Medulla oblongata (tissue), 1 donor: ENCODE data around the gene IFT88.
A peak's percentile ranks its signal among the peaks of the same experiment; 100 is the strongest.

Experiments used
- DNase-seq: peaks from one replicate; pipeline ENCODE4 v3.0.0-alpha.2; 2015; ENCODE audit errors: extremely low spot score

IFT88 gene

GRCh38 chr13:20566898-20567874, at the start of gene IFT88:
IFT88 (plus strand) TSS chr13:20567157; CDS start chr13:20574386, 7,229 bp downstream.
- DNase-seq, result peak; percentile 91

- no peak for DNase-seq
Measured at GRCh38 chr13:20518660-20519100, 48.3 kb upstream of the IFT88 start.

DNA sequence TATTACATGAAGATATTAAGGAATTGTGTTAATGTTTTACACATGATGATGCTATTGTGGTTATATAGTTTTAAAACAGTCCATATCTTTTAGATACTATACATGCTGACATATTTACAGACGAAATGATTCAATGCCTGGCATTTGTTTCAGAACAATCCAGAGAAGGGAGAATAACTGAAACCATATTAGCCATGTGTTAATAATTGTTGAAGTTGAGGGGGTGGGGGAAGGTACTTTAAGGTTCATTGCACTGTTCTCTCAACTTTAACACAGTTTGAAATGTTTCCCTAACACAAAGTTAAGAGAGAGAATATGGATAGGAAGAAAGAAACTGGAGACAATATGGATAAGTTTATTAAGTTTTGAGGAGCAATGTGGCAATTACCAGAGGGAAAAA, 47.1 kb upstream of the IFT88 start:
- DNase-seq, result no peak

GRCh38 chr13:20521364-20522115, 45.4 kb upstream of the IFT88 start:
- DNase-seq, result no peak

GRCh38 chr13:20525144-20525600, 41.8 kb upstream of the IFT88 start:
- DNase-seq, result peak; percentile 57

DNA sequence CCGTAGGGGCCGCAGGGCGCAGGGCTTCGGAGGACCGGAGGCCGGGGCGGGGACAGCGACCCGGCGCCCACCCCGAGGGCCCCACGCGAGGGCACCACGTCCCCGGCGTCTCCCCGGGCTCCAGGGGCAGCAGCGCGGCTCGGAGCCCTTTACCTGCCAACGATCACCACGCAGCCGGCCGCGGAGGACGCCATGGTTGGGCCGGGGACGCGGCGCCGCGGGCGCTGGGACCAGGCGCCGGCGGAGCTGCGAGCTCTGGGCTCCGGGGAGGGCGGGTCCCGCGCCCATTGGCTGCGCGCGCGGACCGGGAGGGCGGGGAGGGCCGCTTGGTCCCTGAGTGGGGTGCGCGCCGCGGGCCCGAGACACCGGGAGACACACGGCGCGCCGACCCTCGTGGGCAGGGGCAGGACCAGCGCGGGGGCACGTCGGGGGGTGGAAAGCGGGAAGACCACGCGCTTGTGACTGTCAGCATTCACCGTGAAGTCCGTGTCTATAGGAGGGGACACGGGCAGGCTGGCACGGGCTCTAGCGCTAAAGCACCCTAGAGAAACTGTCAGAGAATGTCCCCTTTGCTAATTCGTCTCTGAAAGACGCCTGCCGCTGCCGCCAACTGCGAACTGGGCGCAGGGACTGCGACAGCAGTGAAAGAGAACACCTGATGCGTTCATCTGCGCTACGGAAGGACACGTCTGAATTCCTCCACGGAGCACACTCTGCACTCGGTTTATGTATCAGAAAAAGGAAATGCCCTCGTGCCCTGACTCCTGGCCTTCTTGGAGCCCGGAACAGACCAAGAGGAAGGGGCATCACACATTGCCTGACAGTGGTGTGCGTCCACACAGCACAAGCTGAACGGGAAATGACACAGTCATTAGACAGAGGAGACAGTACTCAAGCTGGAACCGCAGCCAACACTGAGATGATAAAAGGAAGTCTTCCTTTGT, 41.1 kb upstream of the IFT88 start, which contains the start of gene CRYL1:
Gene CRYL1 (minus strand): TSS at position 257 of the 944 bp plus-strand sequence. CDS start 63 bp downstream, at position 194.
- peak; percentile 91 for DNase-seq

DNA sequence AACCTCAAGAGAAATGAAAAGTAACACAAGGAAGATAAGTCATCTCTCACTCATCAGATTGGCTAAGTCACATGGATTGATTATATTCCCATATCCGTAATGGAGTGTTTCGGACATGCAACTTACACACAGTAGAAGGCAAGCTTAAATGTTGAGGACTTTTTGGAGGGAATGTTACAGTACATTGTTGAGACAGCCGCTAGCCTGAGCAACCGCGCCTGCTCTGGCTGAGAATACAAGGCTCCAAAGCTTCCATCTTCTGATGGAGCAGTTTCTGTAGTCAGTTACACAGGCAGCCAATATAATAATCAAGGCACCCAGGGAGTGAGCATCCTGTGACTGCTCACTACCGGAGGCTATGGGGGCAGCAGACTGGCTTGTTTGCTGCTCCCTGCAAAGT, 40.3 kb upstream of the IFT88 start:
- DNase-seq, result peak; percentile 47

- no peak for DNase-seq
Measured at GRCh38 chr13:20528452-20528851, 38.5 kb upstream of the IFT88 start.

DNA sequence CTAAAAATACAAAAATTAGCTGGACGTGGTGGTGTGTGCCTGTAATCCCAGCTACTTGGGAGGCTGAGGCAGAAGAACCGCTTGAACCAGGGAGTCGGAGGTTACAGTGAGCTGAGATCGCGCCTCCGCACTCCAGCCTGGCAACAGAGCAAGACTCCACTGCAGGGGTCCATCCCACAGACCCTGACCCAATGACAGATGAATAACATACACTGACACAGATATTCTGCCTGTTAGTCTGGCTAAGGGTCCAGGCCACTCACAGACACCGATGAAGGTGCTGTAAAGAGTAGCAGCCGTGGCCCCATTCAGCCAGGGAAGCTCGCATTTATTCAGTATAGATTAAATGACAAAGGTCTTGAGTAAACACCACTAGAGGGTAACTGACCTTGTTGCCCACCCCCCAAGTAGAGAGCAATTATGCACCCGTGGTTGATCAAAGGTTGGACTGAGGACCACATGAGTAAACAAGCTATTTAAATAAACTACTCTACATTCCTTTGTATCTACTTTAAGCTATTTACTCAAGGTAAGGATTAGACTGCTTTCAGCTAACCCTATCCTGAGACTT, 32.8 kb upstream of the IFT88 start:
- DNase-seq, result no peak

DNA sequence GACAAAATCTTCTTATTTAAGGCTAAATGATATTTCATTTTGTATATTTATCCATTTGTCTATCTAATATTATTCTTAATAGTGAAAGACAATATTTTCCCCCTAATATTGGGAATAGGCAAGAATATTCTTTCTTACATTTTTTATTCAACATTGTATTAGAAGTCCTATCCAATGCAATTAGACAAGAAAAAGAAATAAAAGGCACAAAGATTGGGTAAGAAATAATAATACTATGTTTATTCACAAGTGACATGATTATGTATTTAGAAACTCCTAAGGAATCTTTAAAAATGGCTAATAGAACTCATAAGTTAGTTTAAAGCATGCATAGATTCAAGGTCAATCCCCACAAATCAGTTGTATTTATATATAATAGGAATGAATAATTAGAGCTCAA, 30.0 kb upstream of the IFT88 start:
- no peak for DNase-seq

GRCh38 chr13:20544201-20544923, 22.6 kb upstream of the IFT88 start:
- DNase-seq, result no peak

DNA sequence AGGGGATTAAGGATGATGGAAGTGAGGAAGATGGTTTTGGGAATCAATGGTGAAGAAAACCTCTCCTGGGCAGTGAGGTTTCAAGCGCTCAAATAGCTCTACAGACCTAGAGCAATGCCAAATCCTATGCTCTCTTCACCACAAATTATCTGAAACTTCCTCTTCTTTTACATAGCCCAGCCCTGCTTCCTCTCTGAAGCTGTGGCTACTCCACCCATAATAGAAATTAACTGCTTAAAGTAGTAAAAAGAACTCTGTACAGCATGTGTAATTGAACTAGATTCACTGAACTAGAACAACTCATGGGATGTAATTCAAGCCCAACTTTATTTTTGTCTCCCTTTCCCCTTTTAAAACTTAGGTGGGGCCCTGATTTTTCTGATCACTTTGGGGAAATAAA, 20.4 kb upstream of the IFT88 start:
- DNase-seq, result no peak

DNA sequence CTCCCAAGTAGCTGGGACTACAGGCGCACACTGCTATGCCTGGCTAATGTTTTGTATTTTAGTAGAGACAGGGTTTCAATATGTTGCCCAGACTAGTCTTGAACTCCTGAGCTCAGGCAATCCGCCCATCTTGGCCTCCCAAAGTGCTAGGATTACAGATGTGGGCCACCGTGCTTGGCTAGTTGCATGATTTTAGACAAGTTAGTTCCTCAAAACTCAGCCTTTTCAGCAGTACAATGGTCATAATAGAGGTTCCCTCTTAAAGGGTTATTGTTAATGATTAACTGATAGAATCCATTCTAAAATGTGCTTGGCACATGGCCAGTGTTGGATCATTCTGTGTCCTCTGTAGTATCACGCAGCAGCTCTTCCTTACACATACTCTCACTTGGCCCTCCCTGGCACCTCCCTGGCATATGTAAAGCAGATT, 19.5 kb upstream of the IFT88 start:
- DNase-seq, result no peak

DNA sequence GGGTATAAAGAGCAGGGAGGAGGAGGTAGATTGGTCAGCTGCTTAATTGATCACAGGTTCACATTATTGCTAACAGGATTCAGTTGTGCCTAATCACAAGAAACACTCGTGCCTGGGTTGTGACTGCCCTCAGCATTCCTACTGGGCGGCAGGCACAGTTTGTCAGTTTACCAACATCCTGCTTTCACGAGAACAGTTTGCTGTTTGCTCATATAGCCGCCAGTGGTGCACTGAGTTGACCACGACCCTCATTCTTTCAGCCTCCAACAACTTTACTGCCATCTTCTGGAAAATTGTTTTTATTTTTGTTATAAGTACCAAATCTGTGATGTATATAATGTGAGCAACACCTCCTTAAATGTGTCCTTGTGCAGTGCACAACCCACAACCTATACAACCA, 16.2 kb upstream of the IFT88 start:
- DNase-seq, result peak; percentile 31

GRCh38 chr13:20553311-20553710, 13.6 kb upstream of the IFT88 start:
- DNase-seq, result peak; percentile 95

GRCh38 chr13:20558982-20559381, 8.0 kb upstream of the IFT88 start:
- DNase-seq, result no peak

DNA sequence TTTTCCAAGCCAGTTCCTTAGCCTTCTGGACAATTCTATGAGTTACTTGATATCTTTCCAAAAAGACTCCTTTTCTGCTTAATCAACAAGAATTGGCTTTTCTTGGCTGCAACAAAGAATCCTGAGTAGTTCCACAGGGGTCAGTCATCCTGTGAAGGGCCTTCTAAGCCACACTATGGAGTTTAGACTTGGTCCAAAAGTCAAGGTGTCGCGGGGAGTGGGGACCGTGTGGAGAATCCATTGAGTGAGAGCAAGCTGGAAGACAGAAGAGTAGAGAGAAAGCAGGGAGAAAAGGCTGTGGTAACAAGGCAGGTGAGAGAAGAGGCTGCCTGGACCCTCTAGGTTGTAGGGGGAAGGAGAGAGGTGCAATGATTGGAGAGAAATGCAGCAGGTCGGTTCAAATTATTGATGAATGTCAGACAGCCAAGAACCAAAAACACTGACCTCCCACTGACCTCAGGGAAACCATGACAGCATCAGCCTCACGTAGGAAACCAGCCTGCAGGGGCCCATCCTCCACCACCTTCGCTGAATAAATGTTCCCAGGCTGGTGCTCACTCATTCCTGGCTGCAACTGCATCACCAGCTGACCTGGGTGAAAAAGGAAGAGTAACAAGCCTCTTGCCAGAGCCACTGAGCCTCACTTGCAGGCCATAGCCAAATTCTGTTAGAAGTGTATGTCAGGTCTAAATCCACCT, 7.1 kb upstream of the IFT88 start:
- DNase-seq, result no peak

DNA sequence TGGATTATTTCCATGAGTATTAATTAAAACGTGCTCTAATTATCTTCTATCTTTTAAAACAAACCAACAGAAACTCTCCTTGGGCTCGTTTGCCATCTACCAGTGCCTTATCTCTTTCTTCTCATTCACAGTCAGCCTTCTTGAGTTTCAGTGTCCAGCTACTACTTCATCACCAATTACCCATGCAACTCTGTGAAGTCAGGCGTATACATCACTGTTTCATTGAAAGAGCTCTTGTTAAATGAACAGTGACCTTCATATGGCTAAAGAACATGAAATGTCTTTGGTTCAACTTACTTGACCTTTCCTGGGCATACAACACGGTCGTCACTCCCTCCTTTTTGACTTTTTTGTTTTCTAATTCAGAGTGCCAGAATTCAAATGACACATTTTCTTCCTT, 5.2 kb upstream of the IFT88 start:
- no peak for DNase-seq

DNA sequence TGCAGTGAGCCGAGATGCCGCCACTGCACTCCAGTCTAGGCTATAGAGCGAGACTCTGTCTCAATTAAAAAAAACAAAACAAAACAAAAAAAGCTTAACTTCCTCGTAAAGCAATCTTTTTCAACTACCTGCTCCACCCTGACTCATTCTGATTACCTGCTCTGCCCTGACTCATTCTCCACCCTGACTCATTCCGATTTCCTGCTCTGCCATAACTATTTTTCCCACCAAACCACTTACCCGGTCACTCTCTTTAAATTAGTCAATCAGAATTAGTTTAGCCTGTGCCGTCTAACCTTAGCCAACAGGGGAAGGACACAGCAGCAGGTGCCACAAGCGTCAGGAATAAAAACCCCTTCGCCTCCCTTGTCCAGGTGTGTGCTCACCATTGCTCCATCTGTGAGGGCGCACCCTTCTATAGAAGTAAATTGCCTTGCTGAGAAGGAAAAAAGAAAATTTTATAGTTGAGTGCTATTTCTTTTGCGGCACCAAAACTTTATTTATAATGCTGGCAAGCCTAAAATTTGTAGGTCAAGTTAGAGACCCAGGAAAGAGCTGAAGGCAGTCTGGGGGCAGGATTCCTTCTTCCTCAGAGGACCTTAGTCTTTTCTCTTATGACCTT, 1.7 kb upstream of the IFT88 start:
- DNase-seq, result no peak
